ENCODE measurements around the gene WSB1. TPM values are rescaled to one million over a fixed set of nuclear protein-coding genes. Genes with fewer than 3 reads are reported as not detected.
A peak's percentile ranks its signal among the peaks of the same experiment; 100 is the strongest.

Gene WSB1
- total and polyA plus RNA-seq, 12 donors, result 42.5 to 125 (median 60.5) TPM

GRCh38 chr17:27320222-27320560 lies 26.3 kb downstream of the WSB1 start:
- Histone ChIP-seq H3K27ac (peak overlapping the region in 8 of 10 donors; percentile 23 to 68 (median 44)), H3K4me3 (no peak overlapping the region), H3K36me3 (peaks cover 0 to 45% (median 12%) of the 10 kb centered on the region in 9 donors), H3K4me1 (peaks cover 18 to 76% (median 53%) of the 10 kb centered on the region in 9 donors), H3K27me3 (no peaks in the 10 kb centered on the region), H3K9me3 (no peaks in the 10 kb centered on the region)
- intact Hi-C loops (cut with DNase I), result no loop called here
- ATAC-seq (peak in 3 of 8 donors; percentile 9 to 25 (median 23)), DNase-seq (no peak)
- TF ChIP-seq CTCF (IDR thresholded peaks at IDR 0.05), result no peak
- 49 to 58% methylated on average over 4 of the region's 4 CpGs for WGBS, 2 donors

DNA sequence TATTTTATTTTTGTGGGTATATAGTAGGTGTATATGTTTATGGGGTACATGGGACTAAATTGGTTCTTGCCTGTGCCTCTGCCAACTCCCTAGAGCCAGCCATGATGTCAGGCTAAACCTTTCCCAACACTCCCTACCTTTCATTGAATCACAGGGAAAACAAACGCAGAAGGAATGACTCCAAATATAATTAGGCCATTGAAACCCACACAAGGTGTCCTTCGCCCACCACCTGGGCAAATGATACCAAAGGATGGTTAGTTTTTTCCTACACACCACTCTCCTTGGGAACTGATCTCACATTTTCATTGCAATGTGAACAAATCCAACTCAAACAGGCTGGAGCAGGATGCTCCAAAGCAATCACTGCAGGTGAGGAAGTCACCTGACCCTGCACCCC lies 27.5 kb downstream of the WSB1 start:
- ATAC-seq (no peak), DNase-seq (no peak)
- TF ChIP-seq CTCF (IDR thresholded peaks at IDR 0.05), result no peak
- 79 to 80% methylated on average over 2 of the region's 2 CpGs for WGBS, 2 donors
- intact Hi-C loops (cut with DNase I), result no loop called here
- no peaks in the 10 kb centered on the region for H3K9me3 ChIP-seq
- H3K27ac ChIP-seq, result peak overlapping the region in 1 of 10 donors; percentile 1
- H3K4me3 ChIP-seq, result no peak overlapping the region
- peaks cover 0 to 34% (median 11%) of the 10 kb centered on the region in 9 donors for H3K36me3 ChIP-seq
- no peaks in the 10 kb centered on the region for H3K27me3 ChIP-seq
- H3K4me1 ChIP-seq, result peaks cover 18 to 74% (median 51%) of the 10 kb centered on the region in 9 donors

DNA sequence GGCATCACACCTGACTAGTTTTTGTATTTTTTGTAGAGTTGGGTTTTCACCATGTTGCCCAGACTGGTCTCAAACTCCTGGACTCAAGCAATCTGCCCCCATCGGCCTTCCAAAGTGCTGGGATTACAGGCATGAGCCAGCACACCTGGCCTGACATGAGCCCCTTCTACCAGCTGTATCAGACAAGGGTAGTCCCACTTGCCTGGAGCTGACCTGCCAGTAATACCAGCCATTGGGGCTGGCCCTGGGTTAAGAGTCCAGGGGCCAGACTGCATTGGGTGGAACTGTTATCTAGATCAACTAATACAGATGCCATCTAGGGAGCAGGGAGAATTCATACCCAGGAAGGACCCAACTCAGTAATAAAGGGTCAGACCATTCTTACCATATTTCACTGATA lies 28.1 kb downstream of the WSB1 start:
- ATAC-seq, result no peak
- 93 to 94% methylated on average over 1 of the region's 1 CpG for WGBS, 2 donors

More for the DNA sequence above, 28.1 kb downstream of the WSB1 start:
- H3K27ac ChIP-seq, result peak overlapping the region in 1 of 10 donors; percentile 1
- H3K4me1 ChIP-seq, result peaks cover 18 to 73% (median 51%) of the 10 kb centered on the region in 9 donors
- H3K4me3 ChIP-seq, result no peak overlapping the region
- H3K27me3 ChIP-seq, result no peaks in the 10 kb centered on the region
- no peak for DNase-seq
- no peak for TF ChIP-seq CTCF (IDR thresholded peaks at IDR 0.05)
- peaks cover 0 to 27% (median 5%) of the 10 kb centered on the region in 9 donors for H3K36me3 ChIP-seq
- no peaks in the 10 kb centered on the region for H3K9me3 ChIP-seq
- intact Hi-C loops (cut with DNase I), result loop anchor here in 1 of 10 donors (2.0 kb wide), 1 partner anchor 27 kb away; the partner anchor contains the start of gene WSB1
